ENCODE measurements around the gene MTRF1L.

DNA sequence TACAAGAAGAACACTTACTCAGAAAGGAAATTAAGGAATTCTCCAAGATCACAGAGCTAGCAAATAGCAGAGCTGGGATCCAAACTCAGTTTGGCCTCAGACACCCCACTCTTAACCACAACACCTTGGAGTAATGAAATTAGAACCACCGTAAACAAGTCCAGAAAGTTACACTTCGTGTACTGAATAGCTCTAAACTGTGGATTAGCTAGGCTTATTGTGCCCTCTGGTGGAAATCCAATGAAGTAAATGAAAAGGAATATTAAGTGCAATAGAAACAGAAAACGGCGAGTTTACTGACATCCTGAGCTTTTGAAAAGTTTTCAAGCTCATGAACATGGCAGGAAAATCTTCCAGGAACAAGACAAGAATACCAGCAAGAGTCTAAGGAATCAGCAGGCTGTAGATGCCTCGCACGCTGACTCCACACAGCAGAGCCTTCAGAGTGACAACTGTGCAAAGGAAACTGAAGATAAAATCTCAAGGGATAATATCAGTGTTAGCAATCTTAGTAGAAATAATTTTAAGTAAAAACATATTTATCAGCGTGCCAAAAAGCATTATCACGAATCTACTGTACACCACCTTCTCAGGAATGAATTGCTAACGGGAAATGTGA is 54.2 kb downstream of the MTRF1L start:
- TF ChIP-seq, protein P1, sequence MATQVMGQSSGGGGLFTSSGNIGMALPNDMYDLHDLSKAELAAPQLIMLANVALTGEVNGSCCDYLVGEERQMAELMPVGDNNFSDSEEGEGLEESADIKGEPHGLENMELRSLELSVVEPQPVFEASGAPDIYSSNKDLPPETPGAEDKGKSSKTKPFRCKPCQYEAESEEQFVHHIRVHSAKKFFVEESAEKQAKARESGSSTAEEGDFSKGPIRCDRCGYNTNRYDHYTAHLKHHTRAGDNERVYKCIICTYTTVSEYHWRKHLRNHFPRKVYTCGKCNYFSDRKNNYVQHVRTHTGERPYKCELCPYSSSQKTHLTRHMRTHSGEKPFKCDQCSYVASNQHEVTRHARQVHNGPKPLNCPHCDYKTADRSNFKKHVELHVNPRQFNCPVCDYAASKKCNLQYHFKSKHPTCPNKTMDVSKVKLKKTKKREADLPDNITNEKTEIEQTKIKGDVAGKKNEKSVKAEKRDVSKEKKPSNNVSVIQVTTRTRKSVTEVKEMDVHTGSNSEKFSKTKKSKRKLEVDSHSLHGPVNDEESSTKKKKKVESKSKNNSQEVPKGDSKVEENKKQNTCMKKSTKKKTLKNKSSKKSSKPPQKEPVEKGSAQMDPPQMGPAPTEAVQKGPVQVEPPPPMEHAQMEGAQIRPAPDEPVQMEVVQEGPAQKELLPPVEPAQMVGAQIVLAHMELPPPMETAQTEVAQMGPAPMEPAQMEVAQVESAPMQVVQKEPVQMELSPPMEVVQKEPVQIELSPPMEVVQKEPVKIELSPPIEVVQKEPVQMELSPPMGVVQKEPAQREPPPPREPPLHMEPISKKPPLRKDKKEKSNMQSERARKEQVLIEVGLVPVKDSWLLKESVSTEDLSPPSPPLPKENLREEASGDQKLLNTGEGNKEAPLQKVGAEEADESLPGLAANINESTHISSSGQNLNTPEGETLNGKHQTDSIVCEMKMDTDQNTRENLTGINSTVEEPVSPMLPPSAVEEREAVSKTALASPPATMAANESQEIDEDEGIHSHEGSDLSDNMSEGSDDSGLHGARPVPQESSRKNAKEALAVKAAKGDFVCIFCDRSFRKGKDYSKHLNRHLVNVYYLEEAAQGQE (IDR thresholded peaks at IDR 0.05; ENCODE audit: low read depth, low read length): no peak
- TF ChIP-seq EZH2phosphoT487 (IDR thresholded peaks at IDR 0.05; ENCODE audit: borderline replicate concordance, low read depth) (no peak), POLR2AphosphoS5 (IDR thresholded peaks at IDR 0.05; ENCODE audit: low read depth, low read length) (no peak), EP300 (IDR thresholded peaks at IDR 0.05; ENCODE audit: borderline replicate concordance in 1 of 2, low read depth in 1 of 2, low read length in 1 of 2) (no peak), CHD2 (IDR thresholded peaks at IDR 0.05; ENCODE audit: low read length, partially characterized antibody) (no peak), RFX5 (IDR thresholded peaks at IDR 0.05; ENCODE audit: low read length) (no peak)
- TF ChIP-seq, protein P2, sequence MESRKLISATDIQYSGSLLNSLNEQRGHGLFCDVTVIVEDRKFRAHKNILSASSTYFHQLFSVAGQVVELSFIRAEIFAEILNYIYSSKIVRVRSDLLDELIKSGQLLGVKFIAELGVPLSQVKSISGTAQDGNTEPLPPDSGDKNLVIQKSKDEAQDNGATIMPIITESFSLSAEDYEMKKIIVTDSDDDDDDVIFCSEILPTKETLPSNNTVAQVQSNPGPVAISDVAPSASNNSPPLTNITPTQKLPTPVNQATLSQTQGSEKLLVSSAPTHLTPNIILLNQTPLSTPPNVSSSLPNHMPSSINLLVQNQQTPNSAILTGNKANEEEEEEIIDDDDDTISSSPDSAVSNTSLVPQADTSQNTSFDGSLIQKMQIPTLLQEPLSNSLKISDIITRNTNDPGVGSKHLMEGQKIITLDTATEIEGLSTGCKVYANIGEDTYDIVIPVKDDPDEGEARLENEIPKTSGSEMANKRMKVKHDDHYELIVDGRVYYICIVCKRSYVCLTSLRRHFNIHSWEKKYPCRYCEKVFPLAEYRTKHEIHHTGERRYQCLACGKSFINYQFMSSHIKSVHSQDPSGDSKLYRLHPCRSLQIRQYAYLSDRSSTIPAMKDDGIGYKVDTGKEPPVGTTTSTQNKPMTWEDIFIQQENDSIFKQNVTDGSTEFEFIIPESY (IDR thresholded peaks at IDR 0.05; ENCODE audit: borderline replicate concordance, low read depth): no peak
- TF ChIP-seq, protein P3, sequence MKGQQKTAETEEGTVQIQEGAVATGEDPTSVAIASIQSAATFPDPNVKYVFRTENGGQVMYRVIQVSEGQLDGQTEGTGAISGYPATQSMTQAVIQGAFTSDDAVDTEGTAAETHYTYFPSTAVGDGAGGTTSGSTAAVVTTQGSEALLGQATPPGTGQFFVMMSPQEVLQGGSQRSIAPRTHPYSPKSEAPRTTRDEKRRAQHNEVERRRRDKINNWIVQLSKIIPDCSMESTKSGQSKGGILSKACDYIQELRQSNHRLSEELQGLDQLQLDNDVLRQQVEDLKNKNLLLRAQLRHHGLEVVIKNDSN (IDR thresholded peaks at IDR 0.05; ENCODE audit: borderline replicate concordance, low read depth): no peak
- TF ChIP-seq, protein P4, sequence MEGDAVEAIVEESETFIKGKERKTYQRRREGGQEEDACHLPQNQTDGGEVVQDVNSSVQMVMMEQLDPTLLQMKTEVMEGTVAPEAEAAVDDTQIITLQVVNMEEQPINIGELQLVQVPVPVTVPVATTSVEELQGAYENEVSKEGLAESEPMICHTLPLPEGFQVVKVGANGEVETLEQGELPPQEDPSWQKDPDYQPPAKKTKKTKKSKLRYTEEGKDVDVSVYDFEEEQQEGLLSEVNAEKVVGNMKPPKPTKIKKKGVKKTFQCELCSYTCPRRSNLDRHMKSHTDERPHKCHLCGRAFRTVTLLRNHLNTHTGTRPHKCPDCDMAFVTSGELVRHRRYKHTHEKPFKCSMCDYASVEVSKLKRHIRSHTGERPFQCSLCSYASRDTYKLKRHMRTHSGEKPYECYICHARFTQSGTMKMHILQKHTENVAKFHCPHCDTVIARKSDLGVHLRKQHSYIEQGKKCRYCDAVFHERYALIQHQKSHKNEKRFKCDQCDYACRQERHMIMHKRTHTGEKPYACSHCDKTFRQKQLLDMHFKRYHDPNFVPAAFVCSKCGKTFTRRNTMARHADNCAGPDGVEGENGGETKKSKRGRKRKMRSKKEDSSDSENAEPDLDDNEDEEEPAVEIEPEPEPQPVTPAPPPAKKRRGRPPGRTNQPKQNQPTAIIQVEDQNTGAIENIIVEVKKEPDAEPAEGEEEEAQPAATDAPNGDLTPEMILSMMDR (IDR thresholded peaks at IDR 0.05): peak; percentile 71
- TF ChIP-seq, protein P5, sequence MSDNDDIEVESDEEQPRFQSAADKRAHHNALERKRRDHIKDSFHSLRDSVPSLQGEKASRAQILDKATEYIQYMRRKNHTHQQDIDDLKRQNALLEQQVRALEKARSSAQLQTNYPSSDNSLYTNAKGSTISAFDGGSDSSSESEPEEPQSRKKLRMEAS (IDR thresholded peaks at IDR 0.05; ENCODE audit: low read depth): no peak

Data from SK-N-SH (cell line).